Lung (tissue), 12 donors: Measurements from ENCODE around the gene MTARC2. TPM values are rescaled to one million over a fixed set of nuclear protein-coding genes. Genes with fewer than 3 reads are reported as not detected.

Source experiments
- ATAC-seq: fragments of 200-7000 bp; cut with Tn5 transposase; one replicate; pipeline ENCODE4 v1.9.1; 2020; ENCODE audit warnings: moderate number of reproducible peaks; ENCODE audit not compliant: insufficient read depth, low FRiP score
- DNase-seq, 3 donors: peaks; one replicate each; pipeline ENCODE4 v3.0.0-alpha.2; 2013 to 2017
- H3K27ac ChIP-seq, 2 donors: one replicate each; pipeline ENCODE4 v1.5.1; 2013; ENCODE audit warnings: mild to moderate bottlenecking in 2 of 2, moderate library complexity in 2 of 2, control low read depth in 1 of 2, inconsistent platforms in 1 of 2, low read depth in 1 of 2, low read length in 1 of 2
- H3K27me3 ChIP-seq, 3 donors: one replicate each; pipeline ENCODE4 v1.5.1; 2013; ENCODE audit warnings: low read length in 2 of 3; ENCODE audit not compliant: control insufficient read depth in 3 of 3, insufficient read depth in 3 of 3
- H3K36me3 ChIP-seq, 4 donors: one replicate each; pipeline ENCODE4 v1.5.1; 2013; ENCODE audit warnings: low read length in 4 of 4, mild to moderate bottlenecking in 1 of 4, moderate library complexity in 1 of 4; ENCODE audit not compliant: control insufficient read depth in 4 of 4, insufficient read depth in 4 of 4
- H3K4me1 ChIP-seq, 5 donors: one replicate each; pipeline ENCODE4 v1.5.1; 2013; ENCODE audit warnings: low read length in 5 of 5, mild to moderate bottlenecking in 2 of 5, moderate library complexity in 1 of 5; ENCODE audit not compliant: control insufficient read depth in 5 of 5, insufficient read depth in 5 of 5
- H3K4me3 ChIP-seq: one replicate; pipeline ENCODE4 v1.5.1; 2013; ENCODE audit warnings: mild to moderate bottlenecking, control low read depth, moderate library complexity
- H3K9ac ChIP-seq, 2 donors: one replicate each; pipeline ENCODE4 v1.5.1; 2013; ENCODE audit warnings: low read length in 2 of 2, control low read depth in 1 of 2; ENCODE audit not compliant: insufficient read depth in 1 of 2
- H3K9me3 ChIP-seq, 4 donors: one replicate each; pipeline ENCODE4 v1.5.1; 2013; ENCODE audit warnings: low read length in 3 of 4, mild to moderate bottlenecking in 1 of 4, moderate library complexity in 1 of 4; ENCODE audit not compliant: control insufficient read depth in 4 of 4, insufficient read depth in 3 of 4
- CTCF ChIP-seq: IDR thresholded peaks from 2 replicates; pipeline ENCODE4 v1.5.1; 2012; ENCODE audit warnings: mild to moderate bottlenecking; ENCODE audit errors: control extremely low read depth, extremely low read depth
- WGBS, 2 donors: extraction: QIAGEN DNeasy Blood & Tissue Kit; methylation state at CpG; one replicate each; pipeline ENCODE4 v1.1.7; 2013; 5-methylcytosine and 5-hydroxymethylcytosine counted together
- polyA plus RNA-seq, 2 donors: library from polyadenylated mRNA; stranded (reverse); fragments of 200-250 nt; gene quantifications; one replicate each; pipeline ENCODE4 v1.2.1, GENCODE V29; 2013
- total RNA-seq, 2 donors: library from RNA; depleted of rRNA in 1 of 2; stranded (reverse); fragments of >200 nt in 1 of 2; gene quantifications; one replicate each; pipeline ENCODE4 v1.2.1, GENCODE V29; 2014 to 2021
- donor health status: control.
- donor health status: control.
- donor health status: Bipolar disorder and iron deficiency.
- donor health status: healthy.
- donor health status: DM: yes; HTN: yes; CAD: no.

The MTARC2 gene
- total and polyA plus RNA-seq, 4 donors: 21.4 to 49.9 (median 39.5) TPM

DNA sequence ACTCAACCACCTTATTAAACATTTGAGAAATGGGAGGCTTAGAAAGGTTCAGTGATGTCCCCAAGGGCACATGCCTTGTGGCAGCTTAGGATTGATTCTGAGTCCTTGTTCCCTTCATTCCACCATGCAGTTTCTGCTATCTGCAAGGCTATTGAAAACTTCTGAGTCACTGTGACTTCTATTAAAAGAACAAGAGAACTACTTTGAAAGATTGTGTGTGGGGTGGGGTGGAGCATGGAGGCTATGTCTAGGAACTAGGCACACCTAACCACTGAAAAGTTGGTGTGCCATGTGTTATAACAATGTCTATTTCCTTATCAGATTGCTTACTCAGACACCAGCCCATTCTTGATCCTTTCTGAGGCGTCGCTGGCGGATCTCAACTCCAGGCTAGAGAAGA lies 49.4 kb downstream of the MTARC2 start:
- peaks cover 0 to 10% (median 5%) of the 10 kb centered on the region in 4 donors for H3K36me3 ChIP-seq

DNA sequence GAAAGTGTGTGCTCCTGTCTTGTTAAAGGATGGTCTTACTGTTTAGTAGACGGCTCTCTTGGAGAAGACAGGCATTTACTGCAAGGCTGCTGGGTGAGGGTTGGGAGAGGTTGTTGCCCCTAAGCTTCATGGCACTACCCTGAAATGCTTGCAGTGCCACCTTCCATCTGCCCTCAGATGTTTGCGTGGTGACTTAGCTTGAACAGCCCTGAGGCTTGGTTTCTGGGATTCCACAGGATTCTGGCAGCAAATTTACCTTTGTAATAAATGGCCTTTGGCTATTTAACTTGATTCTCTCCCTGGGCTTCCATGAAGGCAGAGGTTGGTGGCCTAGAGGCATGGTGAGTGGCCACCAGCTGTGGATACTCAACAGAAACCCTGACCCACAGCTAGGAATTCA lies 50.2 kb downstream of the MTARC2 start:
- Histone ChIP-seq H3K4me3 (no peak overlapping the region), H3K4me1 (peaks cover 0 to 5% (median 0%) of the 10 kb centered on the region in 5 donors), H3K27me3 (no peaks in the 10 kb centered on the region), H3K9ac (no peak overlapping the region), H3K27ac (no peak overlapping the region), H3K9me3 (no peaks in the 10 kb centered on the region), H3K36me3 (peaks cover 0 to 10% (median 5%) of the 10 kb centered on the region in 4 donors)
- no peak for DNase-seq
- TF ChIP-seq CTCF: no peak
- no peak for ATAC-seq
- WGBS, 2 donors: 92 to 97% methylated on average over 2 of the region's 2 CpGs

More for the DNA sequence above, 49.4 kb downstream of the MTARC2 start:
- H3K4me1 ChIP-seq: peaks cover 0 to 5% (median 0%) of the 10 kb centered on the region in 5 donors
- H3K27me3 ChIP-seq: no peaks in the 10 kb centered on the region
- H3K9me3 ChIP-seq: no peaks in the 10 kb centered on the region
- ATAC-seq: no peak
- no peak overlapping the region for H3K27ac ChIP-seq
- no peak overlapping the region for H3K4me3 ChIP-seq
- no peak overlapping the region for H3K9ac ChIP-seq
- TF ChIP-seq CTCF: no peak
- no peak for DNase-seq
- WGBS, 2 donors: 93 to 94% methylated on average over 3 of the region's 3 CpGs

DNA sequence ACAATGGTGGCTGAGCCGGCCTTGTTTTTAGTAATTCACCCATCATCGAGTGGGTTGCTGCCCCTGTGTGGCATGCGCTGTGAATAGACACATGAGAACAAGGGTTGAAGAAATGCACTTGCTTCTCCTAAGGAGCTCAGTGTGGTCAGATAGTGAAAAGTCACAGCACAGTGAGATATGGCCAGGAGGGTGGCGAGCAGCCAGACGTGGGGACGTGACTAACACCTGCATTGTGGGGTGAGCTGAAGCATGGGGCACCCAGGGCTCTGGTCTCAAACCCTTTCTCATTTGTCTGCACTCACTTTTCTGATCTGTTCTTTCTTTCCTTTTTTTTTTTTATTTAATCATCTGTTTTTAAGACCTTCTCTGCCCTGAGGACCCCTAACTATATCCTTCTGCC lies 52.1 kb downstream of the MTARC2 start:
- ATAC-seq: no peak

More for the DNA sequence above, 52.1 kb downstream of the MTARC2 start:
- Histone ChIP-seq H3K27ac (no peak overlapping the region), H3K27me3 (no peaks in the 10 kb centered on the region), H3K4me3 (no peak overlapping the region), H3K4me1 (peaks cover 0 to 5% (median 0%) of the 10 kb centered on the region in 5 donors), H3K36me3 (peaks cover 0 to 10% (median 5%) of the 10 kb centered on the region in 4 donors), H3K9ac (no peak overlapping the region), H3K9me3 (no peaks in the 10 kb centered on the region)
- no peak for DNase-seq
- WGBS, 2 donors: 89 to 95% methylated on average over 6 of the region's 6 CpGs
- no peak for TF ChIP-seq CTCF
